GM12872 (cell line): ENCODE data around the gene POLDIP3.

Experiments used
- CTCF ChIP-seq: IDR thresholded peaks from 3 replicates; pipeline ENCODE4 v1.5.1; 2011; ENCODE audit warnings: low read depth, mild to moderate bottlenecking, low read length, moderate library complexity; ENCODE audit not compliant: insufficient read depth

POLDIP3 gene

GRCh38 chr22:42548597-42549330, 65.9 kb downstream of the POLDIP3 start:
- no peak for TF ChIP-seq CTCF

- no peak for TF ChIP-seq CTCF
These were observed 67.1 kb downstream of the POLDIP3 start for GRCh38 chr22:42547562-42547961.

GRCh38 chr22:42544686-42545085, 70.0 kb downstream of the POLDIP3 start:
- no peak for TF ChIP-seq CTCF

GRCh38 chr22:42536166-42536565, 78.5 kb downstream of the POLDIP3 start:
- TF ChIP-seq CTCF = no peak
